HL-60 (cell line): ENCODE data around the gene ZNF512.

Source experiments
- DNase-seq, 2 experiments: peaks; one replicate each; pipeline ENCODE4 v3.0.0-alpha.2; 2010 to 2020; ENCODE audit warnings: low read depth in 1 of 2, low spot score in 1 of 2
- H3K27ac ChIP-seq: fragments of 250-450 bp; sonication (Bioruptor Pico); replicated peaks from 2 replicates; pipeline ENCODE4 v1.5.1; 2020; ENCODE audit warnings: mild to moderate bottlenecking, moderate library complexity
- H3K27me3 ChIP-seq: fragments of 250-450 bp; sonication (Bioruptor Pico); 2 replicates; pipeline ENCODE4 v1.5.1; 2021; ENCODE audit warnings: mild to moderate bottlenecking, moderate library complexity; ENCODE audit not compliant: insufficient read depth, poor library complexity, severe bottlenecking
- H3K4me3 ChIP-seq: replicated peaks from 2 replicates; pipeline ENCODE4 v1.5.1; 2011; ENCODE audit warnings: mild to moderate bottlenecking, control low read depth, low read length; ENCODE audit not compliant: insufficient read depth
- GABPA ChIP-seq: IDR thresholded peaks from 2 replicates; pipeline ENCODE4 v1.6.1; 2012; ENCODE audit warnings: low read depth
- POLR2AphosphoS5 ChIP-seq: IDR thresholded peaks from 2 replicates; pipeline ENCODE4 v1.6.1; 2012; ENCODE audit warnings: low read depth
- SPI1 ChIP-seq: IDR thresholded peaks from 2 replicates; pipeline ENCODE4 v1.6.1; 2012; ENCODE audit warnings: low read depth, mild to moderate bottlenecking, borderline replicate concordance
- TF ChIP-seq, protein P1 (sequence below): IDR thresholded peaks from 2 replicates; pipeline ENCODE4 v1.6.1; 2012; ENCODE audit warnings: low read depth; ENCODE audit not compliant: insufficient replicate concordance
- TF ChIP-seq, protein P2 (sequence below): IDR thresholded peaks from one replicate; pipeline ENCODE4 v1.5.1; 2011; ENCODE audit warnings: low read length, control low read depth, inconsistent platforms; ENCODE audit not compliant: insufficient read depth

ZNF512 gene

DNA sequence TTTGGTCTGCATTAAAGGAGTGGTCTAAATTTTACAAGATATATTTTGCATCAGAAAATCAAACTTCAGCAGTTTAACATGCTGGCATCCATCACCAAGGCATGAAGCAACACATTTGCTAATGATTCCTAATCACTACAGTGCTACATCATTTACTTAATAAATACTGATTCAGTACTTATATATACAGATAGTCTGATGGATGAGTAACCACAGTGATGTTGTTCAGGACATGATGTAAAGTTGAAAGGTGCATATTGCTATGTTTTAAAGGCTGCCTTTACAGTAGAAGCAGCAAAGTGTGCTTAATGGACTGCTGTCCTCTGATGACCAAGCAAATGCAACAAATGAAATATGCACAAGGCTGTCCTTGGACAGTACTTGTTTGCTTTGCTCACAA, 69.5 kb downstream of the ZNF512 start:
- Histone ChIP-seq H3K27ac (no peak overlapping the region), H3K4me3 (no peak overlapping the region)

DNA sequence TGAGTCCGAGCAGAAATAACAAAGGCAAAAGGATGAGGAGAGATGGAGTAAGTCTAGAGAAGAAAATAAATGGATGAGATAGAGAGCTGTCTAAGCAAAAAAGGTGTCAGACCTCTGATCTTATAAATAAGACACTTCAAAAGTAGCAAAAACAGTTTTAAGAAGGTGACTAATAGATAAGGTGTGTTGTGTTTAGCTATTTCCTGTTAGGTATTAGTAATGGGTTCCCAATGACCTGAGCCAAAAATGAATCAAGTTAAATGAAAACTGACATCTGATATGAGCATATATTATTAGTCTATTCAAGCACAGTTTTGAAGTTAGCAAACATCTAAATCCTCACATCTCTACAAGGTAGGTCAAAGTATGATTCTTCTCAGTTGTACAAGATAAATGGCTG, 69.9 kb downstream of the ZNF512 start:
- H3K4me3 ChIP-seq = no peak overlapping the region
- H3K27me3 ChIP-seq = no peaks in the 10 kb centered on the region
- no peak for DNase-seq
- TF ChIP-seq GABPA (no peak), POLR2AphosphoS5 (no peak), SPI1 (no peak)
- TF ChIP-seq, protein P1, sequence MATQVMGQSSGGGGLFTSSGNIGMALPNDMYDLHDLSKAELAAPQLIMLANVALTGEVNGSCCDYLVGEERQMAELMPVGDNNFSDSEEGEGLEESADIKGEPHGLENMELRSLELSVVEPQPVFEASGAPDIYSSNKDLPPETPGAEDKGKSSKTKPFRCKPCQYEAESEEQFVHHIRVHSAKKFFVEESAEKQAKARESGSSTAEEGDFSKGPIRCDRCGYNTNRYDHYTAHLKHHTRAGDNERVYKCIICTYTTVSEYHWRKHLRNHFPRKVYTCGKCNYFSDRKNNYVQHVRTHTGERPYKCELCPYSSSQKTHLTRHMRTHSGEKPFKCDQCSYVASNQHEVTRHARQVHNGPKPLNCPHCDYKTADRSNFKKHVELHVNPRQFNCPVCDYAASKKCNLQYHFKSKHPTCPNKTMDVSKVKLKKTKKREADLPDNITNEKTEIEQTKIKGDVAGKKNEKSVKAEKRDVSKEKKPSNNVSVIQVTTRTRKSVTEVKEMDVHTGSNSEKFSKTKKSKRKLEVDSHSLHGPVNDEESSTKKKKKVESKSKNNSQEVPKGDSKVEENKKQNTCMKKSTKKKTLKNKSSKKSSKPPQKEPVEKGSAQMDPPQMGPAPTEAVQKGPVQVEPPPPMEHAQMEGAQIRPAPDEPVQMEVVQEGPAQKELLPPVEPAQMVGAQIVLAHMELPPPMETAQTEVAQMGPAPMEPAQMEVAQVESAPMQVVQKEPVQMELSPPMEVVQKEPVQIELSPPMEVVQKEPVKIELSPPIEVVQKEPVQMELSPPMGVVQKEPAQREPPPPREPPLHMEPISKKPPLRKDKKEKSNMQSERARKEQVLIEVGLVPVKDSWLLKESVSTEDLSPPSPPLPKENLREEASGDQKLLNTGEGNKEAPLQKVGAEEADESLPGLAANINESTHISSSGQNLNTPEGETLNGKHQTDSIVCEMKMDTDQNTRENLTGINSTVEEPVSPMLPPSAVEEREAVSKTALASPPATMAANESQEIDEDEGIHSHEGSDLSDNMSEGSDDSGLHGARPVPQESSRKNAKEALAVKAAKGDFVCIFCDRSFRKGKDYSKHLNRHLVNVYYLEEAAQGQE = no peak
- TF ChIP-seq, protein P2, sequence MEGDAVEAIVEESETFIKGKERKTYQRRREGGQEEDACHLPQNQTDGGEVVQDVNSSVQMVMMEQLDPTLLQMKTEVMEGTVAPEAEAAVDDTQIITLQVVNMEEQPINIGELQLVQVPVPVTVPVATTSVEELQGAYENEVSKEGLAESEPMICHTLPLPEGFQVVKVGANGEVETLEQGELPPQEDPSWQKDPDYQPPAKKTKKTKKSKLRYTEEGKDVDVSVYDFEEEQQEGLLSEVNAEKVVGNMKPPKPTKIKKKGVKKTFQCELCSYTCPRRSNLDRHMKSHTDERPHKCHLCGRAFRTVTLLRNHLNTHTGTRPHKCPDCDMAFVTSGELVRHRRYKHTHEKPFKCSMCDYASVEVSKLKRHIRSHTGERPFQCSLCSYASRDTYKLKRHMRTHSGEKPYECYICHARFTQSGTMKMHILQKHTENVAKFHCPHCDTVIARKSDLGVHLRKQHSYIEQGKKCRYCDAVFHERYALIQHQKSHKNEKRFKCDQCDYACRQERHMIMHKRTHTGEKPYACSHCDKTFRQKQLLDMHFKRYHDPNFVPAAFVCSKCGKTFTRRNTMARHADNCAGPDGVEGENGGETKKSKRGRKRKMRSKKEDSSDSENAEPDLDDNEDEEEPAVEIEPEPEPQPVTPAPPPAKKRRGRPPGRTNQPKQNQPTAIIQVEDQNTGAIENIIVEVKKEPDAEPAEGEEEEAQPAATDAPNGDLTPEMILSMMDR = no peak
- H3K27ac ChIP-seq = no peak overlapping the region

More for the DNA sequence above, 69.5 kb downstream of the ZNF512 start:
- DNase-seq = no peak
- H3K27me3 ChIP-seq = no peaks in the 10 kb centered on the region
- TF ChIP-seq, protein P2 = no peak
- TF ChIP-seq, protein P1 = no peak
- TF ChIP-seq SPI1 = no peak
- TF ChIP-seq GABPA = no peak
- no peak for TF ChIP-seq POLR2AphosphoS5

DNA sequence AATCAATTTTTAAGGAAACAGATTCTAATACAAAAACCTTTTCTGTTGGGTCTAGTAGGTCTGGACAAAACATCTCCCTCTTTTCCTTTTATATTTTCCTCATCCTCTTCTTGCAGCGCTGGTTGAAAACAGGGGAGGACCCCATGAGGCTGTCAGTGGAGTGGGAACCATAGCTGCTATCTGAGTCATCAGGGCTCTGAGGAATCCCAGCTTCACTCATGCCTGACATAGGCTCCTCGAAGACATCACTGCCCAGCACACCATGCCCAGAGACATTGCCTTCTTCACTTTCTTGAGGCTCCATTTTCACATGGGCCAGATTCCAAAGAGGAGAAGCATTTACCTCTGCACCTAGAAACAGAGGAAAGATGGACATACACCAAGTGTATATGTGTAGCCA, 70.6 kb downstream of the ZNF512 start:
- Histone ChIP-seq H3K4me3 (no peak overlapping the region), H3K27me3 (no peaks in the 10 kb centered on the region), H3K27ac (no peak overlapping the region)
- TF ChIP-seq POLR2AphosphoS5 (no peak), SPI1 (no peak), GABPA (no peak)
- TF ChIP-seq, protein P2 = no peak
- DNase-seq = no peak

DNA sequence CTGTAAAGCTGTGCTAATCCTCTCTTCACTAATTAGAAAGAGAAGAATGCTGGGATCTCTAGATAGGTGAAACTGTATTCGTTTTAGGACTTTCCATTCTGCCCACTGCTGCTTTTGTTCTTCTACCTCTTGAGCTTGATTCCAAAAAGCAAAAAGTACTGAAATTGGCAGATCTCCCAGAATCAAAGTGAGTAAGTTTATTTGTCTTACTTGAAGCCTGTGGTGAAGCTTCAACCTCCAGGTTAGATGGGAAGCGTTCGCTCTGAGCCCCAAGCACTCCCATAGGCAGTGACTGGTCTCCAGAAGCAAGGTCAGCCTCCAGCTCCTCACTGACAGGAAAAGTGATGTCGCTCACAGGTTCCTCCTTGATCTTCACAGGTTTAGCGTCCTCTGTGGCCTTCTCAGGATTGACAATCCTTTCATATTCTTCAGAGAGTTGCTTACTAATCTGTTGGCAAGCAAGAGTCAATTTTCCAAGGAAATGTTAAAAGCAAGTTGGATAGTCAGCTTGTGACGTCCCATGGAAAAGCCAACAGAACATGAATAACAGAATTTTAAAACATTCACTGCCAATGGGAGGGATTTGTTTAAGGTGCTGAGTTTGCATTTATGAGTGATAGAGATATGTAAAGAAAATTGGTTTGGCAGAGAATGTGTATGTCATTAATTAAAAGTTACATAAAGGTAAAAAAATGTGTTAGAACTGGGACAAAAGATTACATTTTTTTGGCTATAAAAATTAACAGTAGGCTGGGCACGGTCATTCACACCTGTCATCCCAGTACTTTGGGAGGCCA, 72.5 kb downstream of the ZNF512 start:
- no peak for TF ChIP-seq SPI1
- TF ChIP-seq, protein P1 = no peak
- no peak for TF ChIP-seq POLR2AphosphoS5
- no peak for TF ChIP-seq GABPA
- TF ChIP-seq, protein P2 = no peak
- no peaks in the 10 kb centered on the region for H3K27me3 ChIP-seq
- H3K4me3 ChIP-seq = no peak overlapping the region
- DNase-seq = no peak
- H3K27ac ChIP-seq = no peak overlapping the region
